Activated CD8-positive, alpha-beta memory T cell treated with anti-CD3 and anti-CD28 coated beads for 36 hours (primary cell): ENCODE data around the gene ABL1. TPM values are rescaled to one million over a fixed set of nuclear protein-coding genes. Genes with fewer than 3 reads are reported as not detected.
"Not testable (repeated sequence)": the region's sequence is repeated elsewhere in the genome, so short reads cannot be mapped to it uniquely, and the experiment has no call there.

Source experiments
- CTCF ChIA-PET: fragments of 350-600 bp; sonication (Branson Sonifier 250); formaldehyde crosslinking; loops from one replicate; lab custom pipeline; 2021; ENCODE audit warnings: antibody characterized with exemption; lab: Charles Lee
- POLR2A ChIA-PET: fragments of 350-600 bp; sonication (Branson Sonifier 250); formaldehyde crosslinking; loops from one replicate; lab custom pipeline; 2021; ENCODE audit warnings: antibody characterized with exemption; lab: Charles Lee
- total RNA-seq, 2 experiments: library from RNA; stranded (reverse); gene quantifications; one replicate each; pipeline ENCODE4 v1.2.3, GENCODE V29; 2021

ABL1 gene
- total RNA-seq, 2 experiments from 2014 or later: 41.7 to 41.8 TPM

DNA sequence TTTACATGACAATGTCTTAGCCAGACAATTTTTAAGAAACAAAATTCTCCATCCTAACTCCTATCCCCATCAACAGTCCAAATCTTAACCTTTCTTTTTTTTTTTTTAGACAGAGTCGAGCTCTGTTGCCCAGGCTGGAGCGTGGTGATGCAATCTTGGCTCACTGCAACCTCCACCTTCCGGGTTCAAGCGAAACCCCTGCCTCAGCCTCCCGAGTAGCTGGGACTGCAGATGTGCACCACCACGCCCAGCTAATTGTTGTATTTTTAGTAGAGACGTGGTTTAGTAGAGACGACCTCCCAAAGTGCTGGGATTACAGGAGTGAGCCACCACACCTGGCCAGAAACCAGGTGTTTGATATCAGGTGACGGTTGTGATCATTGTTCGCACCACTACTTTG is 10.2 kb downstream of the ABL1 start:
- ChIA-PET POLR2A (no interaction called here), CTCF (no interaction called here)

DNA sequence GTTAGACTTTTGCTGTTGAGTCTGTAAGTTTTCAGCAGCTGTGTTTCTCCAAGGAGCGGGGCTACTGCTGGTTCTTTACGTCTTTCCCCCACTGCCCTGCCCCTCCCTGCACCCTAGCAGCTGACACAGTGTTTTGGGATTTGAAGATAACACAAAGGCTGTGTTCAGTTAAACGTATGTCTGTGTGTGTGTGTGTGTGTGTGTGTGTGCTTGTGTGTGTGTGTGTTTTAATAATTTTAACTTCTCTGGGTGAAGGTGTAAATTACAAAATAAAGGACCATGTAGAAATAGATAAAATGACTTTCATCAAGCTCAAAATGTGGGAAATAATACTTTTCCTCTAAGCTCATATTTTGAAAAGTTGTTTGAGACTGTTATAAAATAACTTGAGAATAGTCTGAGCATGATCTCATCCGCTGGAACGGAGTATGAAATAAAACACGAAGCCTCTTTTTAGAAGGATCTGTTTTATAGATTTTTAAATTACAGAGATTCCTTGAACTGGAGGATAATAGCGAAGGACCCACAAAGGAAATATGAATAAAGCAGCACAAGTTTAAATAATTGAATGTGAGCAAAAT is 10.9 kb downstream of the ABL1 start:
- ChIA-PET POLR2A (no interaction called here), CTCF (interaction anchor here (0.7 to 1.0 kb wide), 2 partner anchors 18 to 19 kb away, joined by 3 read pairs; no protein-coding TSS in a partner anchor)

DNA sequence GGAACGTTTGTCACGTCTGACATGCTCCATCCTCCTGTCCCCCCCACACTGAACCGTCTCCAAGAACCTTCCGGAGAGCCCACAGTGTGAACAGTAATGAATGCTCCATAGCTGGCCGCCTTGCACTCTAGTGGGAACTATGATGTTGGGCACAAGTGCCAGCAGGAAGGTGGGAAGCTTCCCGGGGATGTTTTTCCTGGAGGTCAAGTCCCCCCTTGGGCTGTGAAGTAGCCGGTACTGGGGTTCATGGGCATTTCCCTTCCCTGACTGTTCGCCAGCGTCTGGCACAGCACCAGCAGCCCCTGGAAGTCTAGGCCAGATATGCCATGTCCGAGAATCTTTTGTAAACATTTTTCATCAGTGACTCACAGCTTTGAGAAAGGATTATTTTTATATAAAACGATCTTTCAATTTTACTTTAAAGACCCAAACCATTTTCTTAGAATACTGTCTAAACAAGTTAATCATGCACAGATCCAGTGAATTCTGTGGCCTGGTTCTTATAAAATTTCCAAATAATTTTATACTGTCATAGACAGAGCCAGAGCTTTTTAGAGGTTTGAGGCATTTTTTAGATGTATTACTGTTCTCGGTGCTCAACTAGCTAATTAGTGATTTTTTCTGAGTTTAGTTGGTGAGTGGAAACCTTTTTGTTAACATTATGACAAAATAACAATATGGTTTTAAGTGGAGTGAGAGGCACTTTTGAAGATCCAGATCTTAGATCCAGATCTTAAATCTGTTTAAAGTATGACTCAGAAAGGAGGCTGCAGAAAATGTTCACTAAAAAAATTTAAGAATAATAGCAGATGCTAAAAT is 11.6 kb downstream of the ABL1 start:
- ChIA-PET POLR2A (no interaction called here), CTCF (interaction anchor here (1.0 kb wide), 1 partner anchor 17 kb away, joined by 3 read pairs; no protein-coding TSS in a partner anchor)

DNA sequence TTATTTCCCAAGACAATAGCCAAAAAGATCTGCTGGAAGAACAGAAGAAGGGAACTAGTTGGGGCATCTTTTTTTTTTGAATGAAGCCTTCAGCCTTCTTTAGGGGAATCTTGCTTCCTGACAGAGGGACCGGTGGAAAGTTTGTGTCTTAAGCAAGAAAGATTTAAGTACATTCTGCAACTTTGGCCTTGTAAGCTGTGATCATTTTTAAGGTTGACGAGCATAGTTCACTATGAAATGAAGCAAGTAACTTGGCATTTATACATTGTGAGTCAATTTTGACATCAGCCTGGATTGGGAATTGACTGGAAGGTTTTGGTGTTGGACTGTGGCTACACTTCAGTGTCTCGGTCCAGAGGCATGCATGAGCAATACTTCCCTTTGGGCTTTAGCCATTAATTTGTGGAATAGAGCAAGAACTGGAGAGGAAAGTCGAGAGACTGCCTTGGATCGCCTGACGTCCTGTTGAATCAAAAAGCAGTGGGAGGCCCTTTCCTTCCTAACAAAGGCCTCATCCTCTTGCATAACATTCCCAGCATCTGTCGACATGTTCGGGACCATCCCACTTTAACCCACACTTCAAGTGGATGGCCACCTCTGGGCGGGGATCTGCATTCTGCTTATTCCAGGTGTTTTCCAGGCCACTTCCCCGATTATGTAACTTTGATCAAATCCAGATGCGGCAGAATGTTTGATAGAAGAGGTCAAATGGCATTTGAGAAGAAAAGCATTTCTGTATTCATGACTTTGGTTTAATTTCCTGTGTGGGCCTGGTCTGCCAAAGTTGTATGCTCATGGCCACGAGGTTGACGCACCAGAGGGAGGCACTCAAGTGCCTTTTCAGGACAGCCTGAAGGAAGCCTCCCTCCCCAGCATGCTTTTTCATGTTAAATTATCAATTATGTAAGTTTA is 12.5 kb downstream of the ABL1 start:
- CTCF ChIA-PET: no interaction called here

DNA sequence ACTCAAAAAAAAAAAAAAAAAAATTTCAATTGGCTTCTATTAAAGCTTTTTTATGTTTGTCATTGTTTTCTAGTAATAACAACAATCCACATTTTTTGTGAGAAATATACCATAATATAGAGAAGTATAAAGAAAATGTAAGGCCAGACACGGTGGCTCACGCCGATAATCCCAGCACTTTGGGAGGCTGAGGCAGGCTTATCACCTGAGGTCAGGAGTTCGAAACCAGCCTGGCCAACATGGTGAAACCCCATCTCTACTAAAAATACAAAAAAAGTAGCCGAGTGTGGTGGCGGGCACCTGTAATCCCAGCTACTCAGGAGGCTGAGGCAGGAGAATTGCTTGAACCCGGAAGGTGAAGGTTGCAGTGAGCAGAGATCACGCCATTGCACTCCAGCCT is 13.5 kb downstream of the ABL1 start:
- CTCF ChIA-PET: interaction anchor here (0.7 kb wide), 2 partner anchors 13 to 25 kb away, joined by 3 to 4 read pairs; partner anchors contain the start of gene ABL1
- POLR2A ChIA-PET: not testable (repeated sequence)

More for the DNA sequence above, 12.5 kb downstream of the ABL1 start:
- POLR2A ChIA-PET: no interaction called here

DNA sequence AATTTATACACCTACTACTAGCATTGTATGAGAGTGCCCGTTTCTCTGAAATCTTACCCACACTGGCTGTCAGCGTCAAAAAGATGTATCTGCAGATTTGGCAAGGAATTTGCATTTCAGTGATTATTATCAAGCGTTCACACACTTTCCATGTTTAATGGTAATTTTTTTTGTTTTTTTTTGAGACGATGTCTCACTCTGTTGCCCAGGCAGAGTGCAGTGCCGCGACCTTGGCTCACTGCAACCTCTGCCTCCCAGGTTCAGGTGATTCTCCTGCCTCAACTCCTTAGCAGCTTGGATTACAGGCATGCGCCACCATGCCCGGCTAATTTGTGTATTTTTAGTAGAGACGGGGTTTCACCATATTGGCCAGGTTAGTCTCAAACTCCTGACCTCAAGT is 14.3 kb downstream of the ABL1 start:
- CTCF ChIA-PET: no interaction called here
- POLR2A ChIA-PET: no interaction called here

DNA sequence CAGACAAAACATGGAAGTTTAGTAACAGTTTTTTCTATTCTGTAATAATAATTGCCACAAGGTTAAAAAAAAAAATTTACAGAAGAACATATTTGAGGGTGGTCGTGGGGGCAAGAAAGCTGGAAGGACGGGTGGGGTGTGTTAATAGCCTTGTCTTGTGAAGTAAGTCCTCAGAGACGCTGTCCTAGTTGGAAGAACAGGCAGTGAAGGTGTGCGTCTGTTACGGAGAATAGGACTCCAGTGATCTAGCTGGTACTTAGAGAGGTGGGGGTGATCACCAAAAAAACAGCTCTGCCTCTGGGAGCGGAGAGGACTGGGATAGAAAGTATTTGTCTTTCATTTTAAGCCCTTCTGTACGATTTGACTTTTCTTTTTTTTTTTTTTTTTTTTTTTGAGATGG is 17.7 kb downstream of the ABL1 start:
- POLR2A ChIA-PET: no interaction called here
- CTCF ChIA-PET: no interaction called here

DNA sequence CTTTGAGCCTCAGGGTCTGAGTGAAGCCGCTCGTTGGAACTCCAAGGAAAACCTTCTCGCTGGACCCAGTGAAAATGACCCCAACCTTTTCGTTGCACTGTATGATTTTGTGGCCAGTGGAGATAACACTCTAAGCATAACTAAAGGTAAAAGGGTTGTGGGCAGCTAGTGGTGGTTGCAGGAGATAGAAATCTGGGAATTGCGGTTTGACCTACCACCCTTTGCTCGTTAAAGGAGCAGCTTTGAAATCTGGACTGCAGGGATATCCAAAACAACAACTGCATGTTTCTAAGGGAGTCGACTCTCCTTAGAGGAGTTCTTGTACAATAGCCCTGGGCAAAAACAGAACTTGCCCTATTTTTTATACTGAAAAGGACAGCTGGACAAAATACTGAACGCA is 19.0 kb downstream of the ABL1 start:
- CTCF ChIA-PET: interaction anchor here (0.8 to 1.5 kb wide), 4 partner anchors 11 to 192 kb away, joined by 3 to 5 read pairs (median 4); no protein-coding TSS in a partner anchor

DNA sequence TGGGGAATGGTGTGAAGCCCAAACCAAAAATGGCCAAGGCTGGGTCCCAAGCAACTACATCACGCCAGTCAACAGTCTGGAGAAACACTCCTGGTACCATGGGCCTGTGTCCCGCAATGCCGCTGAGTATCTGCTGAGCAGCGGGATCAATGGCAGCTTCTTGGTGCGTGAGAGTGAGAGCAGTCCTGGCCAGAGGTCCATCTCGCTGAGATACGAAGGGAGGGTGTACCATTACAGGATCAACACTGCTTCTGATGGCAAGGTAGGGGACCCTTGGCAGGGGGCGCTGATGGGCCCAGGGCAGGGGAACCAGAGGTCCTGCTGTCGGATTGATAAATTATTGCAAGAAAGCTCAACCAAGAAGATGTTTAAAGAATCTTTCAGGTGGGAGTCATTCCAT is 19.8 kb downstream of the ABL1 start:
- ChIA-PET CTCF (interaction anchor here (0.8 to 1.5 kb wide), 4 partner anchors 11 to 191 kb away, joined by 3 to 5 read pairs (median 4); no protein-coding TSS in a partner anchor), POLR2A (no interaction called here)

More for the DNA sequence above, 19.0 kb downstream of the ABL1 start:
- POLR2A ChIA-PET: no interaction called here

DNA sequence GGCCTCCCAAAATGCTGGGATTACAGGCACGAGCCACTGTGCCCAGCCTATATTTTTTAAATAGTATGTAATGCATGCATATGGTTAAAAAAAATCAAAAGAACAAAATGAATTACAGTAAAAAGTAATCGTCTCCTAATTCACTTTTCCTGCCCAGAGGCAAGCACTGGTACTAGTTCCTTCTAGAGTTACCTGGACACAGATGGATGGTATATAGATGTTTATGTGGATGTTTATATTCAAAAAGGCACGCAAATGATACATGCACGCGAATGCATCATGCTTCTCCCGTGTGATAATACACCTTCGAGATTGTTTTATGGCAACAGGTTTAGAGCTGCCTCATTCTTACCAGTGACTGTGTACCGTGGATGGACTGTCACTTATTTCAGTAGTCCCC is 21.4 kb downstream of the ABL1 start:
- POLR2A ChIA-PET: no interaction called here
- CTCF ChIA-PET: interaction anchor here (0.6 kb wide), 2 partner anchors 85 to 106 kb away, joined by 3 to 4 read pairs; no protein-coding TSS in a partner anchor

DNA sequence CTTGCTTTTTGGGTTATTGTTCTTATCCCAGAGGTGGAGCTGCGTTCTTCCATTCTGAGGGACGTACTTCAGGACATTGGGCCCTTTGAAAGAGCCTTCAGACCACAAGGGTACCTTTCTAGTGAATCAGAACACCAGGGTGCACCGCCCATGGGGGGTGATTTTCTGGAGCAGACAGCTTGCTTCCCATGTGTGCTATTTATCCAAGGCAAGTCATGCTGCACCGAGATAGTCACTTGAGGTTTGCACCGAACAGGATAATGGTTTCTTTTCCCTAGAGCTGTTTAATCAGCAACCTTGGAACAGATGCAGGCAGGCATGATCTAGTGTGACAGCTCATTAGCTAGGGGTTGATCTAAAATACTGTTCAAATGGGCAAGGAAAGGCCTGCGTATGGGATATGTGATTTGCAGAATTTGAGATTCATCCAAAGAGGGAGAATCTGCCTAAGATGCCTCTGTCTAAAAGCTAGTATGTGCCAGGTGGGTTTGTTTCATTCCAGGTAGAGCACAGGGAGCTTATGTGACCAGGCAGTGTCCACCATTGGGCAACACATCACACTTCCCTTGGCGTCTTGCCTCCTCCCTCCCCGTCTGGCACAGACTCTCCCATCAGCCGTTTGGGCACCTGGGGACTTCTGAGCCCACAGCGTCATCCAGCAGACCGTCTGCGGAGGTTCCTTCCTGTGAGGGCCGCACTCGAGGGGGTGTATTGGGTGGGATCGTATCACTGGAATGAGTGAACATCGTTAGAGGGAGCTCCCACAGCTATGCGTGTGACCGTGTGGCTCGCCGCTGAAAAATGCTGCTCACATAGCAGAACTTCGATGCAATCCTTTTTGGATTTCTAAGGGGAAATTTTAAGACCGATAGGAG is 23.0 kb downstream of the ABL1 start:
- ChIA-PET CTCF (interaction anchor here (0.6 to 1.9 kb wide), 3 partner anchors 9 to 269 kb away, joined by 3 to 7 read pairs (median 5); no protein-coding TSS in a partner anchor), POLR2A (no interaction called here)

DNA sequence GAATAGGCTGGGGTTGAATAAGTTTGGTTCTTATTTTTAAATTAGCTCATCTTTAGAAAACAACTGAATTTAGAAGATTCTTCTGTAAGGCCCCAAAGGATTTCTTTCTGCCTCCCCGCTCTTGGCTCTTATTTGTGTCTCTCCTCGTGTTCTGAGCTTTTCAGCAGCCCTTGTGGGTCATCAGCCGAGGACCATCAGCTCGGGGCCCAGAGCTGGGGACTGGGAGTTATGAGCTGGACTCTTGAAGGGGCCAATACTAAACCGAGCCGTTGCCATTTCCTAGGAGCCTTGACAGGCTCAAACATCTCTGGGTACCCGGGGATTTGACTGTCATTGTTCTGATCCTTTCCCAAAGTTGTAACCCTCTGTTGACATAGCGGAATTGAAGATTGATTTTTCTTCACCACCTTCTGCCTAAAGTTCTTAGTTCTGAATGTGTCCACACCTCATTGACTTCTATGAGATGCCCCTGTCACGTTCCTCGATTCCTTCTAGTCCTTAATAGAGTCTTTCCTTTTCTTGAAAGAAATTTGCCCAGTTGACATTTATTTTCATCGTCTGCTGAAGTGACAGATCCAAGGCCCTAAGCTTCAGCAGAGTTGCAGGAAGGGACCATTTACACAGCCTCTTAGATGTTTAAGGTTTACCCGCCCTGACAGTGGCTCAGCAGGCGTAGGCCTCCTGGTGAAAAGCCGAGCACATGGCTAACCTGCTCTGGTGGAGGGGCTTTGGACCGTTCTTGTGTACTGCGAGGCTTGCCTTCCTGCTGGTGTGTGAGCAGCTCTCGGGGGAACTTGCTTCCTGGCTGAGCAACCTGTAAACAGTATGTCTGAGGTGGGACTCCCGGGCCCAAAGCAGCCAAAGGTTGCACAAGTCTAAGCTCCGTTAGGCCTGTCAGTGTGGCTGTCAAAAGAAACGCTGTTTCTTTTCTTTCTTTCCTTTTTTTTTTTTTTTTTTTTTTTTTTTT is 24.0 kb downstream of the ABL1 start:
- POLR2A ChIA-PET: no interaction called here
- CTCF ChIA-PET: interaction anchor here (0.6 to 1.9 kb wide), 4 partner anchors 8 to 152 kb away, joined by 3 to 7 read pairs (median 5); no protein-coding TSS in a partner anchor

DNA sequence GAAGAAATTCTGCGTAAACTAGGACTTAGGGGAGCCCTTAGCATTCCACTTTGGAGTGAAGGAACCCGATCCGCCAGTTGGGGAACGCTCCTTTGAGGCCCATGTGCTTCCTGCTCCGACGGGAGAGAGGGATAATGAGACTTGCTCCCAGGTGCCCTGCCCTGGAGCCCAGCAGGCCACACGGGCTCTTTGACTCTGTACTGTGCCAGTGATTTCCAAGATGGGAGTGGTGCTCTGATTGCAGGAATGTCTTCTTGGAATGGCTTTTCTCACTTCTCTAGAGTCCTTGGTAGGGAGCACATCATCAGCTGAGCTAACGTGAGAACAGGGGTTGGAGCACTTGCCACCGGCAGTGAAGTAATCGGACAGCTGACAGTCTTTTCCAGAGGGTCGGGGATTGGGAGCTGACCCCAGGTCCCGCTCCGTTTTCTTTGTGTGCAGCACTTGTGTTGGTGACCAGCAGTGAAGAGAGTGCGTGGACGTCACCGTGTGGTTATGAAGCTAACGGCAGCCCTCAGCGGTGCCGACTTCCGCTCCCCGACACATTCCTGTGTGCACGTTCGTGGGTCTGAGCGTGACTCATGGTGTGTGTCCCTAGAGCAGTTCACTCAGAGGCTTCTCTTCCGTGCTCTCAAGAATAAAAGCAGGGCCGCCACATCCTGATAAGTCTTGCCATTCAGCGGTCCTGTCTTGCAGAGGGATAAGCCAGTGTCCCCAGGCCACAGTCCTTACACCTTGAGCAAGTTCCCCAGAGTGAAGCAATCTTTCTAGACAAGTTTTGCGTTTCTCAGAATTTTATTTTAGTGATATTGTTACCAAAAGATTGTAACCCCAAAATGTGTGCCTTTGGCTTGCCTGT is 25.6 kb downstream of the ABL1 start:
- CTCF ChIA-PET: interaction anchor here (0.8 kb wide), 1 partner anchor 159 kb away, joined by 3 read pairs; no protein-coding TSS in a partner anchor
- POLR2A ChIA-PET: no interaction called here

DNA sequence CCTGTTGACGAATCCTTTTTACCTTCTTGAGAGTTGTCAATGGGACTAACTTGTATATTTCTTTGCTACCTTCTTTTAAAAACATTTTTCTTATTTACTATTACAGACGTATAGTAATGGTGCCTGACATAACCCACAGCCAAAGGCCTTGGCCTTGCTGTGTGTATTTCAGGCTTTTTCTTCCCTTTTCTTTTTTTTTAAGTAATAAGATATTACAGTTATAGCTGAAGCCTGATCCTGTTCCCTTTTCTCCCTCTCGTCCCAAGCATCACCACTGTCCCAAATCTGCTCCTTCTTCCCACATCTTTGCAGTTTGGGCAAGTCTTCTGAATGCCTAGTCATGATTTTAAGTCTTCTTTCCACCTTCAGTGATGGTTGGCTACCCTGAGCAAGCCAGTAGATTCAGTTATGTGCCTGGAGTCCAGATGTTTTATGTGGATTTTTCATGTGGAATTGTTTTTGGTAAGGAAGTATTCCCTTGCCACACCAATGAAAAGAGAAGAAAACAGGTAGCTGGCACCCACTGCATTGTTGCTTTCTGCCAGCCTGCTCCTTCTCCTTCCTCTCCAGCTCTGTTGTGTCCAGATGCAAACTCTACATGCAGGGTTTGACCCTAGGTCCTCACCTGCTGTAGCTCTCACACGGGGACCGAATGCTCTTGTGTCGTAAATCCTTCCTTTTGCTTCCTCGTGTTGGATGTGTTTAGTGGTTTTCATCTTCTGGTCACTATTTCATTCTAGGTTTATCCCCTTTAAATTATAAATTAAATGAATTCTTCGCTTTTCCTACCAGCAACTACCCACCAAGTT is 26.5 kb downstream of the ABL1 start:
- CTCF ChIA-PET: interaction anchor here (0.9 to 1.5 kb wide), 4 partner anchors 154 to 184 kb away, joined by 3 to 5 read pairs (median 4); no protein-coding TSS in a partner anchor

DNA sequence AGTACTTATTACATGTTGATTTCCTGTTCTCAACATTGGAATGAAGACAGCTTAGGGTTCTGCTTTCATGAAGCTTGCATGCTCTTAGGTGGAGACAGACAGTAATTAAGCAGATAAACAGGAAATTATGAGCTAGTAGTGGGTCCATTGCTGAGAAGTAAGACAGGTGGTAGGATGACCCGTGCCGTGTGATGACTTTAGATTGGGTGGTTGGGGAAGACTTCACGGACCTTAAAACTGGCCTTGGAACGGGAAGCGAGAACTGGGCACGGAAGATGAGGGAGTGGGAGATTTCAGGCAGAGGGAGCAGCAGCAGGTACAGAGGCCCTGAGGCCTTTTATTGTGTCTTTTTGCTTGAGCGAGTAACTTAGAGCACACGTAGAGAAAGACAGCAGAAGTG is 27.2 kb downstream of the ABL1 start:
- POLR2A ChIA-PET: no interaction called here

More for the DNA sequence above, 26.5 kb downstream of the ABL1 start:
- POLR2A ChIA-PET: no interaction called here

More for the DNA sequence above, 27.2 kb downstream of the ABL1 start:
- CTCF ChIA-PET: interaction anchor here (0.9 to 1.5 kb wide), 4 partner anchors 155 to 184 kb away, joined by 3 to 5 read pairs (median 4); no protein-coding TSS in a partner anchor
